H54 (cell line): ENCODE results near the gene PTGFR.

Source experiments
- DNase-seq: peaks from one replicate; pipeline ENCODE4 v3.0.0; 2011; ENCODE audit warnings: low spot score, mixed read lengths; ENCODE audit not compliant: insufficient read length
- FAIRE-seq: peaks from 3 replicates; lab custom pipeline; 2011; peaks lifted over from hg19 to GRCh38; lab: Jason Lieb, UNC
- POLR2A ChIP-seq: IDR thresholded peaks from 2 replicates; pipeline ENCODE4 v1.6.1; 2011; ENCODE audit warnings: low read depth, mild to moderate bottlenecking, low read length

The PTGFR gene, protein sequence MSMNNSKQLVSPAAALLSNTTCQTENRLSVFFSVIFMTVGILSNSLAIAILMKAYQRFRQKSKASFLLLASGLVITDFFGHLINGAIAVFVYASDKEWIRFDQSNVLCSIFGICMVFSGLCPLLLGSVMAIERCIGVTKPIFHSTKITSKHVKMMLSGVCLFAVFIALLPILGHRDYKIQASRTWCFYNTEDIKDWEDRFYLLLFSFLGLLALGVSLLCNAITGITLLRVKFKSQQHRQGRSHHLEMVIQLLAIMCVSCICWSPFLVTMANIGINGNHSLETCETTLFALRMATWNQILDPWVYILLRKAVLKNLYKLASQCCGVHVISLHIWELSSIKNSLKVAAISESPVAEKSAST

DNA sequence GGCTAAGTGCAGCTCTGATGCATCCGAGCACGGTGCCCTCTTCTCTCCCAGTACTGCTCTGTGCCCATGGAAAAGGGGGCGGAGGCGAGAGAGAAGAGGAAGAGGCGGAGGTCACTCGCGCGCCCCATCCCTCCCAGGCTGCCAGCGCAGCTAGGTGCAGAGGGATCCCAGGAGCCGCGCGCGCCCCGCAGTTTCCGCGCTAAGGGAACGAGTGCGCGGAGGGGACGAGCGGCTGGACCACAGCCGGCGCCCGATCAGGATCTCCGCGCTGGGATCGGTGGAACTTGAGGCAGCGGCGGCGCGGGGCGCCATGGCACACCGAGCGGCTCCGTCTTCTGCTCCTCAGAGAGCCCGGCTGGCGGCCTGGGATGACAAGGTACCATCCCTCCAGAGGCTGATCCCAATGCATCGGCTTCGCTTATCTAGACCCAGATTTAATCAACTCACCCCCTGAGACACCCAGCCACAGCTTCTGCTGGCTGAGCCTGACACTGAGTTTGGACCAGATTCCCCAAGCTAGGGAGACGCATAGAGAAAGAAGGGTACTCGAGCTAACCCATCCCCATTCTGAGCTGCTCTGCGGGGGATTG lies at the start of gene PTGFR:
Gene PTGFR (plus strand): TSS at position 114 of the 590 bp plus-strand sequence. CDS start 1,770 bp downstream, outside the sequence.
- TF ChIP-seq POLR2A, result peak; percentile 71; the same call in 1 of the 2 replicates
- DNase-seq, result peak; percentile 41
- FAIRE-seq, result peak; percentile 72

DNA sequence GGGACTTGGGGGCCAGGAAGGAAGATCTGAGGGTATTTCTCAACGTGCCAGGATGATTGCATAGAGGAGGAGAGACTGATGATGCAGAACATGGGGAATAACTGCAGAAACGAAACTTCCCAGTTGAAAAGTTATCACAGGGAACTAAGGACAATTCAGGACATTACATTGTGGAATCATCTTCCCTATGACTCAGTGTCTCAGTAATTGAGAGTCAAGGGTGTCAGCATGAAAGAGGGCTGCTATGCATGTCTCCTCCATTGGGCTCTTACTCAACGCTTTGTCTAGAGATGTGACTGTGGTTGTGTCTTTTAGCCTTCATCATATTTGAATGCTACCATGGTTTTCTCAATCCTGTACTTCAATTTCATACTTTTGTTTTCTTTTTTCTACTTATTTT lies 48.9 kb upstream of the PTGFR start:
- DNase-seq, result no peak
- TF ChIP-seq POLR2A, result no peak

DNA sequence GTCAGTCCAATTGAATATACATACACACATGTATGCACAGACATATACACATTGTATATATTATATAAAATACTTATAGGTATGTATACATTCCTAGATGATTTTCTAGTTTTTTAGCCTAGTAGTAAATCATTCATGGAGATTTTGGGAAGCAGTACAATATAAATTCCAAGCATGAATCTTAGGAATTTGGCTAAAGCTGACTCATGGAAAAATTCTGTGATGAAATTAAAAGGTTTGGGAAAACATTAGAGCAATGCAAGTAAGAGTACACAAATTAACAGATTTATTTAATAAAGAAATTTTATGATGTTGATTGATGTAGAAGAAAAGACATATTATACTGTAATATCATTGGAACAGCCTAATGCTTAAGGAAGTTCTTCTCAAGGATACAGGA lies 43.7 kb upstream of the PTGFR start:
- no peak for DNase-seq
- no peak for FAIRE-seq

More for the DNA sequence above, 48.9 kb upstream of the PTGFR start:
- no peak for FAIRE-seq

DNA sequence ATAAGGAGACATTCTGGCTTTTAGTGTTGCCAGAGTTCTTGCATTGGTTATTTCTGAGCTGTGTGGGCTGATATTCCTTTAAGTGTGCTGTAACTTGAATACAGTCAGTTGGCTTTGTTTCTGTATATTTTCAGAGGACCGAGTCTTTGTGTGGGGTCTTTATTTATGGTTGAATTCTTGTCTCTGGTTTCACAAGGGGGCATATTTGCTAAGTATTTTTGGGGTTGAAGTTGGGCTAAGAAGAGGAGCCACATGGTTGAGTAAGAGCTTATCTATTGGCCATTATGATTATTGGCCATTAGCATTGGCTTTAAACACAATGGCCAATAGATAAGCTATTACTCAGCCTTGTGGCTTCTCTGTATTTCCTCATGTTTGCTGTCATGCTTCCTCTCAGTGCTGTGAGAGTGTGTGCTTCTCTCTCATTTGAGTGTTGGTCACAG lies 26.3 kb upstream of the PTGFR start:
- DNase-seq, result no peak
- TF ChIP-seq POLR2A, result no peak

More for the DNA sequence above, 43.7 kb upstream of the PTGFR start:
- no peak for TF ChIP-seq POLR2A

DNA sequence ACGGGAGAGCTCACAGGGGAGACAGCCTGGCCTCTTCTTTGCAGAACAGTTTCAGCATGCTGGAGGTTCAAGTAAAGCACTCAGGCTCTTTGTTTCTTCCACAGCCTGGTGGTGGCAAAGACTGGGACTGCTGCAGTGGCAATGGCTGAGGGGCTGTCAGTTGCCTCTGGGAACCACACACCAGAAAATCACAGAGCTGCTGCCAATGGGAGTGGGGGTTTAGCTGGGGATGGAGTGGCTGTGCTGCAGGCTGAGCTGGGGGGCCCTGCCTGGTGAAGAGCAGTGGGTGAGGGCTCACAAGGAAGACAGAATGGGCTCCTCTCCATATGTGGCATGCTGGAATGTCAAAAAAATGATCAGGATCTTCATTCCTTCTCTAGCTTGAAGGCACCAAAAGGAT lies 25.6 kb upstream of the PTGFR start:
- FAIRE-seq (no peak), DNase-seq (no peak)
- no peak for TF ChIP-seq POLR2A

More for the DNA sequence above, 26.3 kb upstream of the PTGFR start:
- FAIRE-seq, result no peak

DNA sequence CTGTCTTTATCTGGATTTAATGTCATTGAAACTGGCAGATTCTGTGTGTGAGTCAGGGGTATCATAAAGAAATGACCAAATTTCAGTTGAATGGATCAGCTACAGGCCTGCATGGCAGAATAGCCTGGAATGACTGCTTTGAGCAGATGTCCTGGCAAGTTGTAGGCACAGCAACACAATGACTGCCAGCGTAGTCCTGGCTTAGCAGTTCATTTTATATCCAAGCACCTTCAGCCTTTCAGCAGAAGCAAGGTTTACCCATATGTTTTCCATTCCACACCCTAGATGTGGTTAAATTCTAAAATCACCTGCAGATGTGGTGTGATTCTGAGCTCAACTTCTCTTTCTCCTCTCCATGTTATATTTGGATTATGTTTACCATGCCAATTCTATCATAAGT lies 22.3 kb upstream of the PTGFR start:
- FAIRE-seq (no peak), DNase-seq (no peak)
- TF ChIP-seq POLR2A, result no peak

DNA sequence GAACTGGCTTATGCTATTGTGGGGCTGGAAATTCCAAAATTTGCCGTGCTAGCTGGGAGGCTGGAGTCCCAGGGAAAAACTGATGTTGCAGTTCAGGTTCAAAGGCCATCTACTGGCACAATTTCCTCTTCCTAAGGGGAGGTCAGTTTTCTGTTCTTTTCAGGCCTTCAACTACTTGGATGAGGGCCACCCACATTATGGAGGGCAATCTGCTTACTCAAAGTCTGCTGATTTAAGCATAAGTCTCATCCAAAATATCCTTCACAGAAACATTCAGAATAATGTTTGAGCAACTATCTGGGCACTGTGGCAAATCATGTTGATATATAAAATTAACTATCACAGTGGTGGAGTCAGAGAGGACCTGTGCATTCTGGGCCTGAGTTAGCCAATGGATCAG lies 21.2 kb upstream of the PTGFR start:
- no peak for TF ChIP-seq POLR2A
- no peak for DNase-seq
- no peak for FAIRE-seq

DNA sequence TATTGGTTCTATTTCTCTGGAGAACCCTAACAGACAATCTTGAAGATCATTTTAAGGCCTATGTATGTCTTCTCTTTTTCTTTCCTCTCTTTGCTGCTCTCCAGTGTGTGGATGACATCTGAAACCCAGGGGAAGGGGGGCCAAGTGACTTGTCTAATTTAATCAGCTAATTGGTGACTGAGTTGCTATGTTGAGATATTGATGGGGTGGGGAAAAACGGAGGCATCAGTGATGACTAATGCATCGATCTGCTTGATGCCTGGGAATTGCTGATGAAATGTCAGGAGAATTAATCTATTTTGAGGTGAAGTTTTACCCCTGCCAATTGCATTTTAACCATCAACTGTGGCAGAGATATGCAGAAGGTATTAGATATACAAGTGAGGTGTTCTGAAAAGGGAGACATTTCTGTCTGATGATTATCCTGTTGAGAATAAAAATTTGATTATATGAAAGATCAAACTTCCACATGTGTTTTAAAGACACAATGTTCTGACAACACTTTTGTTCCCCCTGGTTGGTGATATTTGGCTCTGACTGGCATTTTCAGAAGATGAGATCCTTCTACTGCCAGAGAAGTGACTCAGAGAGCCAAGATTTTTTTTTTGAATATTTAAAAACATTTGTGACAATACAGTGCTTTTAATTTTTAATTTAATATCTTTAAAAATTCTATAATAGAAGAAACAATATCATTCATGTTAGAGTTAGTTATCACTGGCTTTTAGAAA lies 18.7 kb upstream of the PTGFR start:
- FAIRE-seq (no peak), DNase-seq (no peak)
- TF ChIP-seq POLR2A, result no peak

DNA sequence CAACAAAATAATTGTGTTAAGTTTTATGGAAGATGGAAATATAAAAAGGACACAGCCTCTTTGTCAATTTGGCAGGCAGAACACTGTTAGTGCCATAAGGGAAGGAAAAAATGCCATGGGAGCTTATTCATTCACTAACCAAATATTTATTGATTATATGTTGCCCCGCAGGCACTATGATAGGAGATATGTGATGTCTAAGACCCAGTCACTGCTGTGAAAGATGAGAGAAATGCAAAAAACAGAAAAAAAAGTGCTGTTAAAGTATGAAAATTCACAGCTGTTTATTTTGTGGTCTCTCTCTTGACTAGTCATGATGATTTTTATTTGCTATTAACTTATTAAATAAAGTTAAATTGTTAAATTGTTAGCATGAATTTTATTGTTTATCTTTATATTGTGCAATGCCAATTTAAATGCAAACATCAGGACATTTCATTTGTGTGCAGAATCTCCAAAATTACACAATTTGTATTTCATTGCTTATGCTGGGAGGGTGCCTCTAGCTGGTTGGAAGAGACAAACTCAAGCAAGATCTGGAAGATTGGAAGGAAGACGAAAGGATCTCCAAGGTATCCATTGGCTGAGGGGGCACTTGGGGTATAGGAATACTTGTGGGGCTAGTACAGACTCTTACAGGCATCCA lies 17.8 kb upstream of the PTGFR start:
- no peak for DNase-seq
- FAIRE-seq, result no peak
- TF ChIP-seq POLR2A, result no peak

DNA sequence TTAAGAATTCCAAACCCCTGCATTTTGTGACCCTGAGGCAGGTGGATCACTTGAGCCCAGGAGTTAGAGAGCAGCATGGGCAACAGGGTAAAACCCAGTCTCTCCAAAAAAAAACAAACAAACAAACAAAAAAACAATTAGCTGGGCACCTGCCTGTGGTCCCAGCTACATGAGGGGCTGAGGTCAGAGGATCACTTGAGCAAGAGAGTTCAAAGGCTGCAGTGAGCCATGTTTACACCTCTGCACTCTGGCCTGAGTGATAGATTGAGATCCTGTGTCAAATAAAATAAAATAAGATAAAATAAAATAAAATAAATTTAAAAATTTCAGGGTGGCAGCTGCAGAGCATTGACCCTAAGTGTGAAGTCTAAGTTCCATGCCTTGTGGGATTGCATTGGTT lies 16.7 kb upstream of the PTGFR start:
- no peak for TF ChIP-seq POLR2A
- FAIRE-seq (no peak), DNase-seq (no peak)

DNA sequence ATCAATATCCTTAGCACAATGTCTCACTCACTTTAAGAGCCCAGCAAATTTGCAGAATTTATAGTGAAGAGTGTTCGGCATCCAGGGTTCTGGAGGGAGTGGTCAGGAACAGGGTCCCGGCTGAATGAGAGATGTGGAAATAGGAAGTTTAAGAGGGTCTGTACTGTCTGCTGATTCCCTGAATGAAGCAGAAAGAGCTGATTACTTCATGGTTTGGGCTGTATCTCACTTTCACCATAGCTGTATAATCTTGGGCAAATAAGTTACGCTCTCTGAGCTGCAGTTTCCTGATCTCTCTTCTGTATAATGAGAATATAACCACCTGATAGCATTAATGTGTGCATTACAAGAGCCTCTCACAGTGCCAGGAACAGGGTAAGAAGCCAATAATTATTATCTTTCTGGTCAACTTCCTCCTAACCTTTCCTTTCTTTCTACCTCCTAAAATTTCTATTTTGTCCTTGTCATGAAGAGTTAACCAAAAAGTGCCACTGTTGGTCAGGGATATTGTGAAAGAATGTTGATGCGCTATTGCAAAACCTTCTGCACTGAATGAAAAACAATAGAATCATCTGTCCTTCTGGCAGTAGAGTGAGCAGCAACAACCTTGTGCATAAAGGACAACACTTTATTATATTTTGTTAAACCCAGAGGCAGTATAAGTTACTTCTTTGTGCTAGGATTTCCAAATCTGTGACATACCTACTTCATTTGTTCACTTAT lies 14.7 kb upstream of the PTGFR start:
- no peak for FAIRE-seq
- no peak for TF ChIP-seq POLR2A
- no peak for DNase-seq

DNA sequence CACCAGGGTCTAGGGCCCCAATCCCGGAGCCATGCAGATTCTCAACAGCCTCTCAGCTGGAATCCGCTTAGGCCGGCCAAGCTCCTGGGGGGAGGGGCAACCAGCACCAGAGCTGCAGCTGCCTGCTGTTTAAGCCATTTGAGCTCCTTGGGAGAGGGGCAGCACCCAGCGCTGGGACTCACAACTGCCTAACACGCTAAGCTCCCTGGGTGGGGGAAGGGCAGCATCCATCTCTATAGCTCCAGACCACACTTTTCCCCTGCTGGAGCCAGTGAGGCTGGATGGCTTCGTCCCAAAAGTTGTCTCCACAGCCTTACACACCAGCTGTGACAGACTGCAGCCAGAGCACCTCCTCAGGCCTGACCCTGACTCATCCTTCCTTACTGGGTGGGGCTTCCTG lies 6.9 kb upstream of the PTGFR start:
- DNase-seq (peak; percentile 26), FAIRE-seq (peak; percentile 84)
- TF ChIP-seq POLR2A, result no peak

DNA sequence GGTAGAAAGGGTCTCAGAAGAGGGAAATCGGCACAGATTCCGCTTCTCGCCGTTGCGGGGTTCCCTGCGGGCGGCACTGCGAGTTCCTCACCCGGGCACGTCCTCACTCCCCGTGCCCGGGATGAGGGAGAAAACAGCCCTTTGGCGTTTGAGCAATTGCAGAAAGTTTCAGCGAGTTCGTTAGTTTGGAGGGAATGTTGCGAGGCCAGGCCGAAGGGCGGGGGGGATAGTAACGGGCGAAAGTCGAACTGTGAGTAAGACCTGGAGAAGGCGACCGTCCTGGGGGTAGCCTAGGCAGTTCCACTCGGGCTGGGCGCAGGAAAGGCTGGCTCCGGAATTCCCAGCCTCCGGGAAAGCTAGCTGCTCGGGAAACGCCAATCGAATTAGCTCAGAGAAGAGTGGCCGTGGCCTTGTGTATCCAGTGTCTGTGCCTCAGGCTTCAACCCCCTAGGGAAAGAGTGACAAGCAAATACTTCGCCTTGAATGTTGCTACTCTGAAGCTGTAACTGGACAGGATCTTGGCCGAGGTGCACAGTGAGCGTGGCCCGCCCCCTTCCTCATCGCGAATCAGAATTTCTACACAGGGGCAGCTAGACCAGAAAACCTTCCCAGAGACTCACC lies 787 bp downstream of the PTGFR start:
- FAIRE-seq, result peak; percentile 95
- no peak; the same call in none of the 2 replicates for TF ChIP-seq POLR2A
- peak; percentile 42 for DNase-seq
